Heart left ventricle (tissue), 16 donors: ENCODE results near the gene POU3F3. TPM values are rescaled to one million over a fixed set of nuclear protein-coding genes. Genes with fewer than 3 reads are reported as not detected.

Experiments
- ATAC-seq, 4 donors: fragments of 200-7000 bp; cut with Tn5 transposase; one replicate each; pipeline ENCODE4 v1.9.1; 2020 to 2022; ENCODE audit warnings: moderate library complexity in 4 of 4, mild to moderate bottlenecking in 3 of 4, moderate number of reproducible peaks in 1 of 4
- DNase-seq, 5 donors: peaks; one replicate each; pipeline ENCODE4 v3.0.0-alpha.2; 2020
- H3K27ac ChIP-seq, 12 donors: fragments of 200-600 bp; sonication (generic) in 4 of 12; one replicate each; pipeline versions ENCODE4 v1.5.0 to v1.8.0; 2016 to 2022; ENCODE audit warnings: mild to moderate bottlenecking in 2 of 12
- H3K27me3 ChIP-seq, 9 donors: fragments of 200-600 bp; sonication (generic) in 2 of 9; one replicate each; pipeline versions ENCODE4 v1.5.1 to v1.8.0; 2016 to 2022; ENCODE audit warnings: mild to moderate bottlenecking in 3 of 9
- H3K36me3 ChIP-seq, 9 donors: fragments of 200-600 bp; sonication (generic) in 2 of 9; one replicate each; pipeline versions ENCODE4 v1.5.0 to v1.8.0; 2018 to 2022; ENCODE audit warnings: mild to moderate bottlenecking in 2 of 9
- H3K4me1 ChIP-seq, 12 donors: fragments of 200-600 bp; sonication (generic) in 4 of 12; one replicate each; pipeline versions ENCODE4 v1.5.0 to v1.8.0; 2016 to 2022; ENCODE audit warnings: mild to moderate bottlenecking in 3 of 12
- H3K4me3 ChIP-seq, 12 donors: fragments of 200-600 bp; sonication (generic) in 4 of 12; one replicate each; pipeline versions ENCODE4 v1.5.0 to v1.8.0; 2017 to 2022; ENCODE audit warnings: mild to moderate bottlenecking in 9 of 12, moderate library complexity in 4 of 12
- H3K9me3 ChIP-seq, 12 donors: fragments of 200-600 bp; sonication (generic) in 4 of 12; one replicate each; pipeline versions ENCODE4 v1.5.0 to v1.8.0; 2016 to 2022; ENCODE audit warnings: mild to moderate bottlenecking in 1 of 12
- CTCF ChIP-seq, 12 donors: fragments of 200-600 bp; sonication (generic) in 4 of 12; IDR thresholded peaks; one replicate each; pipeline versions ENCODE4 v1.5.0 to v1.8.0; 2018 to 2022; ENCODE audit warnings: antibody characterized with exemption in 12 of 12, mild to moderate bottlenecking in 5 of 12
- POLR2A ChIP-seq, 2 donors: fragments of 450-650 bp; IDR thresholded peaks; one replicate each; pipeline ENCODE4 v1.6.1; 2017; ENCODE audit warnings: antibody characterized with exemption in 2 of 2, mild to moderate bottlenecking in 2 of 2, moderate library complexity in 2 of 2
- WGBS, 4 donors: extraction: QIAGEN DNeasy Blood & Tissue Kit in 2 of 4; methylation state at CpG; one replicate each; pipeline versions ENCODE4 v1.1.5 to v1.1.7; 2013 to 2018; 5-methylcytosine and 5-hydroxymethylcytosine counted together
- intact Hi-C, 10 donors: fragments of 100-400 bp; cut with DNase I; formaldehyde crosslinking; loops; one replicate each; pipeline versions ENCODE4 v1.11.1 to v1.14.2; 2022
- polyA plus RNA-seq, 2 donors: library from polyadenylated mRNA; stranded (reverse); fragments of 200-250 nt; gene quantifications; one replicate each; pipeline ENCODE4 v1.2.3, GENCODE V29; 2013
- total RNA-seq, 9 donors: library from RNA; depleted of rRNA in 2 of 9; stranded (reverse); fragments of >200 nt in 2 of 9; fragmentation: NEBNext Ultra II Directional in 3 of 9; extraction: Animal tissue kit (Norgen Biotek cat#: 25700) in 3 of 9; gene quantifications; one replicate each; pipeline versions ENCODE4 v1.1.0 to v1.2.4, GENCODE V29; 2016 to 2023
- donor health status: ischemic (EF 13 %, LVEDD 7.1; RV severe dilation, severe dysfunction).
- donor health status: healthy with polysubstance abuse.
- donor health status: DM: no; HTN: yes; CAD: no.
- donor health status: DM: no; HTN: no; CAD: no.
- donor health status: ischemic (EF 25% LVEDD 6.9; RV normal size, moderate dysfunction).
- donor health status: ischemic (EF 25% LVEDD 5.7; RV mildly dilated, moderate dysfunction).
- donor health status: healthy.
- donor health status: DM: yes; HTN: yes; CAD: no.
- donor health status: ischemic (EF 35%, LVEDD 5.7; RV mildly dilated, moderate dysfunction).
- donor health status: nonischemic (EF 11% LVEDD 7.7; RV severe dilation, severe dysfunction).
- donor health status: DM: yes; HTN: yes; CAD: no.
- donor health status: PGD.
- donor health status: ischemic (EF 29% LVEDD 5.4; RV normal size, mild dysfunction).
- donor health status: nonischemic (EF 23%, LVEDD 6.1; RV moderate dilation, normal function).

Gene POU3F3
- total and polyA plus RNA-seq, 11 donors = 0.08 to 0.27 TPM; not detected in 9

DNA sequence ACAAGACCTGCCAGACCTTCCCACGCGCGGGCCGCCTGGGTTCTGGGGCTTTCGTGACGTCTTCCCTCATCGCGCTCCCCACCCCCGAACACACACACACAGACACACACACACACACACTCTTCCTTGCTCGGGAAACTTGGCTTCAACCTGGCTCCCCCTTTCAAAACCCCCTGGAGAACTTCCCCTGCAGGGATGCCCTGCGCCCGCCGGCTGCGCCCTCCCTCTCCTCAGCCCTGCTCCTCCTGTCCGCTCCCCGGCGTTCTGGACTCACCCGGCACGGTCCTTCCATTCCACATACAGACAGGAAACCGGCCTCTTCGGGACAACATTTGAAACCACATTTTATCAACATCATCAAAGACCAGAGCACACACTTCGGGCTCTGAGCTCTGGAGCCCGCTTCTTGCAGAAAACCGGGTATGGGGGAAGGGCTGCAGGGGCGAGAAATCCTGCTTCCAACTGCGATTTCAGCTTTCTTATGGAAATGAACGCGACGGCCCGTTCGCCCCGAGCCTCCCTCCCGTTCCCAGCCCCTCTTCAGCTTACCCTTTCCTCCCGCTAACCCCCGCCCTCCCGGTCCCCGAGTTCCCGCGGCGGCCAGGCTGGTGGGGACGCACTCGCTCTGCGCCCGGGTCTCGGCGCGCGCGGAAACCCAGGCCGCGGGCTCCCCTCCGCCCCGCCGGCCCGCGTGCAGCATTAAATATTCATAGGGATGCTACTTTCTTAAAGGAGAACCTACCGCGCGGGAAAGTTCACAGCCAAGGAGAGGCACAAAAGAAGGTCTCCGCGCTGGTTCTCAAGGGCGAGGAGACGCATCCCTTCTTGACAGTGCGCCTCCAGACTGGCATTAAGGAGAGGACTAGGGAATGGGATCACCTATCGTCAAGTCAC, 18.3 kb downstream of the POU3F3 start:
- 1 to 2% (median 1%) methylated on average over 58 to 65 of the region's 65 CpGs for WGBS, 4 donors
- intact Hi-C loops = loop anchor here in 4 of 10 donors (5.0 to 10.0 kb wide), 5 partner anchors 617 to 1710 kb away; no protein-coding TSS in a partner anchor

GRCh38 chr2:104872866-104873688, 19.2 kb downstream of the POU3F3 start:
- peaks cover 0 to 22% (median 8%) of the 10 kb centered on the region in 12 donors for H3K4me1 ChIP-seq
- peak overlapping the region; percentile 12 to 70 (median 54) for H3K4me3 ChIP-seq
- DNase-seq (peak in 4 of 5 donors; percentile 40 to 49 (median 47)), ATAC-seq (peak in 3 of 4 donors; percentile 79 to 87 (median 83))
- intact Hi-C loops = loop anchor here in 4 of 10 donors (5.0 to 10.0 kb wide), 5 partner anchors 618 to 1711 kb away; no protein-coding TSS in a partner anchor
- H3K27me3 ChIP-seq = peaks cover 30 to 95% (median 48%) of the 10 kb centered on the region in 9 donors
- TF ChIP-seq POLR2A (IDR thresholded peaks at IDR 0.05) (no peak), CTCF (IDR thresholded peaks at IDR 0.05) (peak; percentile 12 to 69 (median 48))
- H3K27ac ChIP-seq = no peak overlapping the region
- no peaks in the 10 kb centered on the region for H3K36me3 ChIP-seq
- H3K9me3 ChIP-seq = no peaks in the 10 kb centered on the region
- WGBS, 4 donors = 0 to 1% (median 1%) methylated on average over 36 to 63 of the region's 63 CpGs

More for the DNA sequence above, 18.3 kb downstream of the POU3F3 start:
- no peak for TF ChIP-seq CTCF (IDR thresholded peaks at IDR 0.05)
- no peak for TF ChIP-seq POLR2A (IDR thresholded peaks at IDR 0.05)
- H3K9me3 ChIP-seq = no peaks in the 10 kb centered on the region
- no peaks in the 10 kb centered on the region for H3K36me3 ChIP-seq
- no peak for ATAC-seq
- no peak overlapping the region for H3K27ac ChIP-seq
- H3K4me3 ChIP-seq = peak overlapping the region in 11 of 12 donors; percentile 4 to 70 (median 52)
- H3K4me1 ChIP-seq = peaks cover 0 to 27% (median 8%) of the 10 kb centered on the region in 12 donors
- peaks cover 33 to 95% (median 56%) of the 10 kb centered on the region in 9 donors for H3K27me3 ChIP-seq
- no peak for DNase-seq

GRCh38 chr2:104873689-104874054, 19.8 kb downstream of the POU3F3 start:
- no peak for DNase-seq
- Histone ChIP-seq H3K9me3 (no peaks in the 10 kb centered on the region), H3K36me3 (no peaks in the 10 kb centered on the region), H3K4me3 (peak overlapping the region in 9 of 12 donors; percentile 46 to 70 (median 59)), H3K27ac (no peak overlapping the region), H3K4me1 (peaks cover 0 to 22% (median 8%) of the 10 kb centered on the region in 12 donors), H3K27me3 (peaks cover 30 to 95% (median 42%) of the 10 kb centered on the region in 9 donors)
- no peak for ATAC-seq
- intact Hi-C loops = loop anchor here in 4 of 10 donors (5.0 to 10.0 kb wide), 5 partner anchors 619 to 1711 kb away; no protein-coding TSS in a partner anchor
- WGBS, 4 donors = 15 to 29% (median 24%) methylated on average over 10 to 17 of the region's 17 CpGs
- TF ChIP-seq POLR2A (IDR thresholded peaks at IDR 0.05) (no peak), CTCF (IDR thresholded peaks at IDR 0.05) (no peak)
